HCT116 (cell line): Measurements from ENCODE around the gene CGB2.

Experiments
- CBX3 ChIP-seq: IDR thresholded peaks from 2 replicates; pipeline ENCODE4 v1.6.1; 2012; ENCODE audit warnings: low read depth
- EZH2 ChIP-seq: fragments of 200-600 bp; sonication (generic); IDR thresholded peaks from 2 replicates; pipeline ENCODE4 v1.6.1; 2017; ENCODE audit warnings: antibody characterized with exemption, mixed run types
- POLR2AphosphoS5 ChIP-seq: IDR thresholded peaks from 2 replicates; pipeline ENCODE4 v1.6.1; 2011; ENCODE audit warnings: mild to moderate bottlenecking, low read depth, low read length, moderate library complexity
- YY1 ChIP-seq: IDR thresholded peaks from 2 replicates; pipeline ENCODE4 v1.6.1; 2011; ENCODE audit warnings: low read length, low read depth, moderate library complexity, mild to moderate bottlenecking; ENCODE audit not compliant: insufficient replicate concordance; ENCODE audit errors: extremely low read depth
- TF ChIP-seq, protein P1 (sequence below), 3 experiments: fragments of 200-600 bp in 1 of 3; sonication (generic) in 1 of 3; IDR thresholded peaks in 2 of 3; conservative IDR thresholded peaks in 1 of 3; 2 replicates each; pipeline ENCODE4 v1.5.1; 2012 to 2017; ENCODE audit warnings: low read depth in 2 of 3, low read length in 2 of 3, antibody characterized with exemption in 1 of 3, borderline replicate concordance in 1 of 3, control low read depth in 1 of 3, mild to moderate bottlenecking in 1 of 3, mixed read lengths in 1 of 3, mixed run types in 1 of 3, moderate library complexity in 1 of 3; ENCODE audit not compliant: insufficient read depth in 1 of 3
- TF ChIP-seq, protein P2 (sequence below): IDR thresholded peaks from 2 replicates; pipeline ENCODE4 v1.6.1; 2012; ENCODE audit warnings: low read depth
- TF ChIP-seq, protein P3 (sequence below): IDR thresholded peaks from 2 replicates; pipeline ENCODE4 v1.6.1; 2011; ENCODE audit warnings: mild to moderate bottlenecking, low read length, moderate library complexity; ENCODE audit not compliant: insufficient replicate concordance; ENCODE audit errors: extremely low read depth

DNA sequence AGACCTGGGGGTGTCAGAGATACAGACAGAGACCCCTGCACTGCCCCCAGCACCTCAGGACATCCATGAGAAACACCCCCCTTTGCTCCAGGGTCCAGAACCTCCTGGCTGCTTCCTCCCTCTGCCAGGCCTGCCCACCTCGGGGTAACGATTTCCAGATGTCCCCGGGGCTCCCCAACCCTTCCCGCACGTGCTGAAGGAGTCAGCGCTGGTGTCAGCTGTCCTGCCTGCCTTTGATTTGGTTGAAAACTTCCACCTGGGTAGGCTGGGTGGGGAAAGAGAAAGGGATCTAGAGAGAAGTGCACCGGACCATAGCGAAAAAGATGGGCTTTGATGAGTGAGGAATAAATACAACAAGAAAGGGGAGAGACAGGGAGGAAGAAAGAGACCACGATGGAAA, 27.4 kb downstream of the CGB2 start:
- TF ChIP-seq, protein P1, sequence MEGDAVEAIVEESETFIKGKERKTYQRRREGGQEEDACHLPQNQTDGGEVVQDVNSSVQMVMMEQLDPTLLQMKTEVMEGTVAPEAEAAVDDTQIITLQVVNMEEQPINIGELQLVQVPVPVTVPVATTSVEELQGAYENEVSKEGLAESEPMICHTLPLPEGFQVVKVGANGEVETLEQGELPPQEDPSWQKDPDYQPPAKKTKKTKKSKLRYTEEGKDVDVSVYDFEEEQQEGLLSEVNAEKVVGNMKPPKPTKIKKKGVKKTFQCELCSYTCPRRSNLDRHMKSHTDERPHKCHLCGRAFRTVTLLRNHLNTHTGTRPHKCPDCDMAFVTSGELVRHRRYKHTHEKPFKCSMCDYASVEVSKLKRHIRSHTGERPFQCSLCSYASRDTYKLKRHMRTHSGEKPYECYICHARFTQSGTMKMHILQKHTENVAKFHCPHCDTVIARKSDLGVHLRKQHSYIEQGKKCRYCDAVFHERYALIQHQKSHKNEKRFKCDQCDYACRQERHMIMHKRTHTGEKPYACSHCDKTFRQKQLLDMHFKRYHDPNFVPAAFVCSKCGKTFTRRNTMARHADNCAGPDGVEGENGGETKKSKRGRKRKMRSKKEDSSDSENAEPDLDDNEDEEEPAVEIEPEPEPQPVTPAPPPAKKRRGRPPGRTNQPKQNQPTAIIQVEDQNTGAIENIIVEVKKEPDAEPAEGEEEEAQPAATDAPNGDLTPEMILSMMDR (IDR thresholded peaks at IDR 0.05 in 2 of 3, conservative IDR thresholded peaks at IDR 0.05 in 1 of 3; ENCODE audit: borderline replicate concordance in 1 of 3, insufficient read depth in 1 of 3, low read depth in 2 of 3, low read length in 2 of 3), result no peak
- no peak for TF ChIP-seq EZH2
- TF ChIP-seq, protein P2, sequence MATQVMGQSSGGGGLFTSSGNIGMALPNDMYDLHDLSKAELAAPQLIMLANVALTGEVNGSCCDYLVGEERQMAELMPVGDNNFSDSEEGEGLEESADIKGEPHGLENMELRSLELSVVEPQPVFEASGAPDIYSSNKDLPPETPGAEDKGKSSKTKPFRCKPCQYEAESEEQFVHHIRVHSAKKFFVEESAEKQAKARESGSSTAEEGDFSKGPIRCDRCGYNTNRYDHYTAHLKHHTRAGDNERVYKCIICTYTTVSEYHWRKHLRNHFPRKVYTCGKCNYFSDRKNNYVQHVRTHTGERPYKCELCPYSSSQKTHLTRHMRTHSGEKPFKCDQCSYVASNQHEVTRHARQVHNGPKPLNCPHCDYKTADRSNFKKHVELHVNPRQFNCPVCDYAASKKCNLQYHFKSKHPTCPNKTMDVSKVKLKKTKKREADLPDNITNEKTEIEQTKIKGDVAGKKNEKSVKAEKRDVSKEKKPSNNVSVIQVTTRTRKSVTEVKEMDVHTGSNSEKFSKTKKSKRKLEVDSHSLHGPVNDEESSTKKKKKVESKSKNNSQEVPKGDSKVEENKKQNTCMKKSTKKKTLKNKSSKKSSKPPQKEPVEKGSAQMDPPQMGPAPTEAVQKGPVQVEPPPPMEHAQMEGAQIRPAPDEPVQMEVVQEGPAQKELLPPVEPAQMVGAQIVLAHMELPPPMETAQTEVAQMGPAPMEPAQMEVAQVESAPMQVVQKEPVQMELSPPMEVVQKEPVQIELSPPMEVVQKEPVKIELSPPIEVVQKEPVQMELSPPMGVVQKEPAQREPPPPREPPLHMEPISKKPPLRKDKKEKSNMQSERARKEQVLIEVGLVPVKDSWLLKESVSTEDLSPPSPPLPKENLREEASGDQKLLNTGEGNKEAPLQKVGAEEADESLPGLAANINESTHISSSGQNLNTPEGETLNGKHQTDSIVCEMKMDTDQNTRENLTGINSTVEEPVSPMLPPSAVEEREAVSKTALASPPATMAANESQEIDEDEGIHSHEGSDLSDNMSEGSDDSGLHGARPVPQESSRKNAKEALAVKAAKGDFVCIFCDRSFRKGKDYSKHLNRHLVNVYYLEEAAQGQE, result no peak
- TF ChIP-seq, protein P3, sequence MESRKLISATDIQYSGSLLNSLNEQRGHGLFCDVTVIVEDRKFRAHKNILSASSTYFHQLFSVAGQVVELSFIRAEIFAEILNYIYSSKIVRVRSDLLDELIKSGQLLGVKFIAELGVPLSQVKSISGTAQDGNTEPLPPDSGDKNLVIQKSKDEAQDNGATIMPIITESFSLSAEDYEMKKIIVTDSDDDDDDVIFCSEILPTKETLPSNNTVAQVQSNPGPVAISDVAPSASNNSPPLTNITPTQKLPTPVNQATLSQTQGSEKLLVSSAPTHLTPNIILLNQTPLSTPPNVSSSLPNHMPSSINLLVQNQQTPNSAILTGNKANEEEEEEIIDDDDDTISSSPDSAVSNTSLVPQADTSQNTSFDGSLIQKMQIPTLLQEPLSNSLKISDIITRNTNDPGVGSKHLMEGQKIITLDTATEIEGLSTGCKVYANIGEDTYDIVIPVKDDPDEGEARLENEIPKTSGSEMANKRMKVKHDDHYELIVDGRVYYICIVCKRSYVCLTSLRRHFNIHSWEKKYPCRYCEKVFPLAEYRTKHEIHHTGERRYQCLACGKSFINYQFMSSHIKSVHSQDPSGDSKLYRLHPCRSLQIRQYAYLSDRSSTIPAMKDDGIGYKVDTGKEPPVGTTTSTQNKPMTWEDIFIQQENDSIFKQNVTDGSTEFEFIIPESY, result no peak
- TF ChIP-seq CBX3, result no peak
- TF ChIP-seq YY1, result no peak
- no peak for TF ChIP-seq POLR2AphosphoS5
